ENCODE results near the gene SYNPR.

SYNPR gene

GRCh38 chr3:63565220-63565619 is 287.1 kb downstream of the SYNPR start:
- H2AFZ ChIP-seq (ENCODE audit: low read depth, low read length), result no peak overlapping the region
- H4K20me1 ChIP-seq (ENCODE audit: insufficient read depth, low read length), result no peaks in the 10 kb centered on the region
- H3K36me3 ChIP-seq (ENCODE audit: insufficient read depth, low read length), result no peaks in the 10 kb centered on the region
- no peak for DNase-seq
- no peak overlapping the region for H3K4me3 ChIP-seq (ENCODE audit: low read depth in 1 of 2, low read length in 2 of 2)
- no peak overlapping the region for H3K4me2 ChIP-seq (ENCODE audit: insufficient read depth, low read length)
- no peak overlapping the region for H3K9ac ChIP-seq (ENCODE audit: low read depth, low read length)
- no peaks in the 10 kb centered on the region for H3K4me1 ChIP-seq (ENCODE audit: insufficient read depth, low read length)
- H3K27ac ChIP-seq (ENCODE audit: low read length), result no peak overlapping the region
- no peaks in the 10 kb centered on the region for H3K79me2 ChIP-seq (ENCODE audit: insufficient read depth, low read length)
- H3K9me3 ChIP-seq (ENCODE audit: insufficient read depth, low read length, severe bottlenecking), result no peaks in the 10 kb centered on the region
- TF ChIP-seq CTCF (IDR thresholded peaks at IDR 0.05; ENCODE audit: borderline replicate concordance, extremely low read depth, low read length, poor library complexity, severe bottlenecking) (no peak), EZH2 (IDR thresholded peaks at IDR 0.05; ENCODE audit: borderline replicate concordance, low read depth, low read length, severe bottlenecking) (no peak)
- no peak for ATAC-seq (ENCODE audit: insufficient read depth, low read depth)
- H3K27me3 ChIP-seq (ENCODE audit: insufficient read depth, low read length, poor library complexity), result peaks cover under 1% of the 10 kb centered on the region

- no peak overlapping the region for H3K27ac ChIP-seq (ENCODE audit: low read length)
- no peaks in the 10 kb centered on the region for H3K79me2 ChIP-seq (ENCODE audit: insufficient read depth, low read length)
- no peak for DNase-seq
- TF ChIP-seq EZH2 (IDR thresholded peaks at IDR 0.05; ENCODE audit: borderline replicate concordance, low read depth, low read length, severe bottlenecking), result no peak
- TF ChIP-seq CTCF (IDR thresholded peaks at IDR 0.05; ENCODE audit: borderline replicate concordance, extremely low read depth, low read length, poor library complexity, severe bottlenecking), result no peak
- no peak overlapping the region for H3K9ac ChIP-seq (ENCODE audit: low read depth, low read length)
- no peak for ATAC-seq (ENCODE audit: insufficient read depth, low read depth)
- H3K36me3 ChIP-seq (ENCODE audit: insufficient read depth, low read length), result no peaks in the 10 kb centered on the region
- H2AFZ ChIP-seq (ENCODE audit: low read depth, low read length), result no peak overlapping the region
- no peaks in the 10 kb centered on the region for H3K4me1 ChIP-seq (ENCODE audit: insufficient read depth, low read length)
- no peak overlapping the region for H3K4me2 ChIP-seq (ENCODE audit: insufficient read depth, low read length)
- no peaks in the 10 kb centered on the region for H4K20me1 ChIP-seq (ENCODE audit: insufficient read depth, low read length)
- no peaks in the 10 kb centered on the region for H3K27me3 ChIP-seq (ENCODE audit: insufficient read depth, low read length, poor library complexity)
- no peak overlapping the region for H3K4me3 ChIP-seq (ENCODE audit: low read depth in 1 of 2, low read length in 2 of 2)
- no peaks in the 10 kb centered on the region for H3K9me3 ChIP-seq (ENCODE audit: insufficient read depth, low read length, severe bottlenecking)
These were observed 293.6 kb downstream of the SYNPR start for GRCh38 chr3:63571682-63572081.

GRCh38 chr3:63576846-63577245 is 298.7 kb downstream of the SYNPR start:
- Histone ChIP-seq H3K27me3 (ENCODE audit: insufficient read depth, low read length, poor library complexity) (no peaks in the 10 kb centered on the region), H3K4me3 (ENCODE audit: low read depth in 1 of 2, low read length in 2 of 2) (no peak overlapping the region), H3K27ac (ENCODE audit: low read length) (no peak overlapping the region), H3K4me2 (ENCODE audit: insufficient read depth, low read length) (no peak overlapping the region), H3K9me3 (ENCODE audit: insufficient read depth, low read length, severe bottlenecking) (no peaks in the 10 kb centered on the region), H3K36me3 (ENCODE audit: insufficient read depth, low read length) (no peaks in the 10 kb centered on the region), H4K20me1 (ENCODE audit: insufficient read depth, low read length) (no peaks in the 10 kb centered on the region), H3K79me2 (ENCODE audit: insufficient read depth, low read length) (no peaks in the 10 kb centered on the region), H3K9ac (ENCODE audit: low read depth, low read length) (no peak overlapping the region), H3K4me1 (ENCODE audit: insufficient read depth, low read length) (no peaks in the 10 kb centered on the region), H2AFZ (ENCODE audit: low read depth, low read length) (no peak overlapping the region)
- no peak for DNase-seq
- no peak for TF ChIP-seq EZH2 (IDR thresholded peaks at IDR 0.05; ENCODE audit: borderline replicate concordance, low read depth, low read length, severe bottlenecking)
- no peak for TF ChIP-seq CTCF (IDR thresholded peaks at IDR 0.05; ENCODE audit: borderline replicate concordance, extremely low read depth, low read length, poor library complexity, severe bottlenecking)
- no peak for ATAC-seq (ENCODE audit: insufficient read depth, low read depth)

- TF ChIP-seq EZH2 (IDR thresholded peaks at IDR 0.05; ENCODE audit: borderline replicate concordance, low read depth, low read length, severe bottlenecking), result no peak
- no peak for TF ChIP-seq CTCF (IDR thresholded peaks at IDR 0.05; ENCODE audit: borderline replicate concordance, extremely low read depth, low read length, poor library complexity, severe bottlenecking)
- Histone ChIP-seq H3K36me3 (ENCODE audit: insufficient read depth, low read length) (no peaks in the 10 kb centered on the region), H3K4me1 (ENCODE audit: insufficient read depth, low read length) (no peaks in the 10 kb centered on the region), H3K27ac (ENCODE audit: low read length) (no peak overlapping the region), H3K4me3 (ENCODE audit: low read depth in 1 of 2, low read length in 2 of 2) (no peak overlapping the region), H3K27me3 (ENCODE audit: insufficient read depth, low read length, poor library complexity) (no peaks in the 10 kb centered on the region), H3K9me3 (ENCODE audit: insufficient read depth, low read length, severe bottlenecking) (no peaks in the 10 kb centered on the region), H4K20me1 (ENCODE audit: insufficient read depth, low read length) (no peaks in the 10 kb centered on the region), H2AFZ (ENCODE audit: low read depth, low read length) (no peak overlapping the region), H3K79me2 (ENCODE audit: insufficient read depth, low read length) (no peaks in the 10 kb centered on the region), H3K9ac (ENCODE audit: low read depth, low read length) (no peak overlapping the region), H3K4me2 (ENCODE audit: insufficient read depth, low read length) (no peak overlapping the region)
- DNase-seq, result no peak
- ATAC-seq (ENCODE audit: insufficient read depth, low read depth), result no peak
These were observed 300.8 kb downstream of the SYNPR start for GRCh38 chr3:63578858-63579257.
